ENCODE results near the gene GALNT6. TPM values are rescaled to one million over a fixed set of nuclear protein-coding genes. Genes with fewer than 3 reads are reported as not detected.

Gene GALNT6
- polyA plus RNA-seq, 1 donor from 2014 or later, result not detected

- TF ChIP-seq MXI1 (conservative IDR thresholded peaks at IDR 0.05; ENCODE audit: poor library complexity, severe bottlenecking), result no peak
- no peak for TF ChIP-seq REST (IDR thresholded peaks at IDR 0.05; ENCODE audit: borderline replicate concordance)
- TF ChIP-seq TAF1 (IDR thresholded peaks at IDR 0.05; ENCODE audit: low read depth), result no peak
- TF ChIP-seq SMC3 (conservative IDR thresholded peaks at IDR 0.05; ENCODE audit: poor library complexity), result no peak
- no peak for TF ChIP-seq POLR2AphosphoS5 (IDR thresholded peaks at IDR 0.05)
- TF ChIP-seq EP300 (conservative IDR thresholded peaks at IDR 0.05; ENCODE audit: poor library complexity, severe bottlenecking), result no peak
- TF ChIP-seq CTCF (IDR thresholded peaks at IDR 0.05; ENCODE audit: poor library complexity, severe bottlenecking), result no peak
- TF ChIP-seq EZH2 (IDR thresholded peaks at IDR 0.05; ENCODE audit: borderline replicate concordance, insufficient read depth, low read length, poor library complexity, severe bottlenecking), result no peak
- TF ChIP-seq RAD21 (conservative IDR thresholded peaks at IDR 0.05), result no peak
- H3K4me2 ChIP-seq (ENCODE audit: low read length), result no peak overlapping the region
Observed at GRCh38 chr12:51364001-51364400, 27.2 kb downstream of the GALNT6 start.

GRCh38 chr12:51362747-51363342, 28.4 kb downstream of the GALNT6 start:
- H4K20me1 ChIP-seq (ENCODE audit: insufficient read depth), result no peaks in the 10 kb centered on the region
- H3K4me3 ChIP-seq (ENCODE audit: low read length), result no peak overlapping the region
- no peak overlapping the region for H2AFZ ChIP-seq (ENCODE audit: low read depth, low read length)
- no peaks in the 10 kb centered on the region for H3K9me3 ChIP-seq (ENCODE audit: low read length)
- H3K4me2 ChIP-seq (ENCODE audit: low read length), result no peak overlapping the region
- no peak overlapping the region for H3K27ac ChIP-seq (ENCODE audit: low read length)
- no peak overlapping the region for H3K9ac ChIP-seq (ENCODE audit: low read length)
- H3K79me2 ChIP-seq (replicated peaks; ENCODE audit: insufficient read depth, low read length), result no peaks in the 10 kb centered on the region
- no peak for TF ChIP-seq TAF1 (IDR thresholded peaks at IDR 0.05; ENCODE audit: low read depth)
- TF ChIP-seq REST (IDR thresholded peaks at IDR 0.05; ENCODE audit: borderline replicate concordance), result no peak
- no peak for TF ChIP-seq EZH2 (IDR thresholded peaks at IDR 0.05; ENCODE audit: borderline replicate concordance, insufficient read depth, low read length, poor library complexity, severe bottlenecking)
- no peak for TF ChIP-seq RAD21 (conservative IDR thresholded peaks at IDR 0.05)
- TF ChIP-seq MXI1 (conservative IDR thresholded peaks at IDR 0.05; ENCODE audit: poor library complexity, severe bottlenecking), result no peak
- no peak for TF ChIP-seq EP300 (conservative IDR thresholded peaks at IDR 0.05; ENCODE audit: poor library complexity, severe bottlenecking)
- no peak for TF ChIP-seq SMC3 (conservative IDR thresholded peaks at IDR 0.05; ENCODE audit: poor library complexity)
- TF ChIP-seq POLR2AphosphoS5 (IDR thresholded peaks at IDR 0.05), result no peak
- TF ChIP-seq CTCF (IDR thresholded peaks at IDR 0.05; ENCODE audit: poor library complexity, severe bottlenecking), result no peak
- H3K36me3 ChIP-seq (ENCODE audit: insufficient read depth, low read length), result no peaks in the 10 kb centered on the region
- no peaks in the 10 kb centered on the region for H3F3A ChIP-seq (ENCODE audit: insufficient read depth, low read length, poor library complexity, severe bottlenecking)
- no peaks in the 10 kb centered on the region for H3K27me3 ChIP-seq (ENCODE audit: insufficient read depth, low read depth, low read length)
- H3K9me2 ChIP-seq (ENCODE audit: insufficient read depth, low read length), result no peaks in the 10 kb centered on the region

More at GRCh38 chr12:51364001-51364400, 27.2 kb downstream of the GALNT6 start:
- Histone ChIP-seq H3F3A (ENCODE audit: insufficient read depth, low read length, poor library complexity, severe bottlenecking) (no peaks in the 10 kb centered on the region), H3K9me3 (ENCODE audit: low read length) (no peaks in the 10 kb centered on the region), H3K27me3 (ENCODE audit: insufficient read depth, low read depth, low read length) (no peaks in the 10 kb centered on the region), H4K20me1 (ENCODE audit: insufficient read depth) (no peaks in the 10 kb centered on the region), H2AFZ (ENCODE audit: low read depth, low read length) (no peak overlapping the region), H3K79me2 (replicated peaks; ENCODE audit: insufficient read depth, low read length) (no peaks in the 10 kb centered on the region), H3K4me3 (ENCODE audit: low read length) (no peak overlapping the region), H3K27ac (ENCODE audit: low read length) (no peak overlapping the region), H3K9ac (ENCODE audit: low read length) (no peak overlapping the region), H3K36me3 (ENCODE audit: insufficient read depth, low read length) (no peaks in the 10 kb centered on the region), H3K9me2 (ENCODE audit: insufficient read depth, low read length) (no peaks in the 10 kb centered on the region)
